Astrocyte (in vitro differentiated cells and primary cell): ENCODE results near the gene RSRP1.

Experiments
- EZH2 ChIP-seq: IDR thresholded peaks from 2 replicates; pipeline ENCODE4 v1.6.1; 2012; ENCODE audit warnings: mild to moderate bottlenecking, low read length, inconsistent platforms; ENCODE audit not compliant: insufficient read depth
- TF ChIP-seq, protein P1 (sequence below): IDR thresholded peaks from 2 replicates; pipeline ENCODE4 v1.5.1; 2011; ENCODE audit warnings: low read depth, mild to moderate bottlenecking, inconsistent platforms, low read length, moderate library complexity; ENCODE audit not compliant: insufficient read depth

DNA sequence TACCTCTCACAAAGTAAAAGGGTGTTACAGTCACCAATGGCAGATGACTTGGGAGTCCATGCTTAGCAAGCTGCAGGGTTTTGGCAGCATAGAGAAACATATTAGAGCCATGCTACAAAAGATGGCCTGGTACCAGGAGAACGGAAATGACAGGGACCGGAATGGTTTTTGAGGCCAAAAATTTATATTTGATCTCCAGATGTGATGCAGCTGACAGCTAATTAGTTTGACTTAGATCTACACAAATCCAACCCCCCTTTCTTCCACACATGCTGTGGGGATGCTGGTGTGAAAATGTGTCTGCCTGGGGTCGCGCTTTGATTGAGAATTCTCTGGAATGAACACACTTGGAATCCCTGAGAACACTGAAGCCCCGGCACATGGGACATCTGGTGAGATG lies 41.5 kb downstream of the RSRP1 start:
- TF ChIP-seq, protein P1, sequence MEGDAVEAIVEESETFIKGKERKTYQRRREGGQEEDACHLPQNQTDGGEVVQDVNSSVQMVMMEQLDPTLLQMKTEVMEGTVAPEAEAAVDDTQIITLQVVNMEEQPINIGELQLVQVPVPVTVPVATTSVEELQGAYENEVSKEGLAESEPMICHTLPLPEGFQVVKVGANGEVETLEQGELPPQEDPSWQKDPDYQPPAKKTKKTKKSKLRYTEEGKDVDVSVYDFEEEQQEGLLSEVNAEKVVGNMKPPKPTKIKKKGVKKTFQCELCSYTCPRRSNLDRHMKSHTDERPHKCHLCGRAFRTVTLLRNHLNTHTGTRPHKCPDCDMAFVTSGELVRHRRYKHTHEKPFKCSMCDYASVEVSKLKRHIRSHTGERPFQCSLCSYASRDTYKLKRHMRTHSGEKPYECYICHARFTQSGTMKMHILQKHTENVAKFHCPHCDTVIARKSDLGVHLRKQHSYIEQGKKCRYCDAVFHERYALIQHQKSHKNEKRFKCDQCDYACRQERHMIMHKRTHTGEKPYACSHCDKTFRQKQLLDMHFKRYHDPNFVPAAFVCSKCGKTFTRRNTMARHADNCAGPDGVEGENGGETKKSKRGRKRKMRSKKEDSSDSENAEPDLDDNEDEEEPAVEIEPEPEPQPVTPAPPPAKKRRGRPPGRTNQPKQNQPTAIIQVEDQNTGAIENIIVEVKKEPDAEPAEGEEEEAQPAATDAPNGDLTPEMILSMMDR: no peak
- no peak for TF ChIP-seq EZH2
